ENCODE results near the gene RTP3.
A peak's percentile ranks its signal among the peaks of the same experiment; 100 is the strongest.

The RTP3 gene

DNA sequence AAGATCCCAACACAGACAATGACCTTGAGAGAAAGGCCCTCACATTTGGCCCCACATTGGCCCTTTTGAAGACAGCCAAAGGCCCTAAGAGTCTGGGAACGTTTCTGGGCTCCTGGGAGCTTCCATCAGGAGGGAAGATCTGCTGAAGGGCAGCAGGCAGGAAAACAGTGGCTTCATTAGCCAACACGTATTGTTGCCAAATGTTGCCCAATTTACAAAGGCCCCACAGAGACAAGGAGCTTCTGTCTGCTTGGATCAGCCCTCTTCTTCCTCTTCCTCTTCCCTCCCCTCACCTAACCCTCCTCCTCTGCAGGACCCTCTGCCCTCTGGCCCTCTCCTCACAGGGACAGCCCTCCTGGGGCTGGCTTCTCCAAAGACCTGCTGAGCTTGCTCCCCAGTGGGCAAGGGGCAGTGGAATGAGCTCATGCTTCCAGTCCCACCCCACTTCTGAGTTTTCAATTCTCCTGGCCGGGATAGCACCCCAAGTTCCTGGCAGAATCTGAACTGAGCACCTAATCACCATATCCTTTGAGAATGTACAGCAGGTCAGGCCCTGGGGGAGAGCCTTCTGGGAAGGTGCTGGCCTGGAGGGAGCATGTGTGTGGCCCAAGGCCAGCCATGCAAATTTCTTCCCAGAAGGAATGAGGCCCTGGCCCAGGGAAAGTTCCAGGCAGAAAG is 28.0 kb upstream of the RTP3 start:
- no peak for DNase-seq

DNA sequence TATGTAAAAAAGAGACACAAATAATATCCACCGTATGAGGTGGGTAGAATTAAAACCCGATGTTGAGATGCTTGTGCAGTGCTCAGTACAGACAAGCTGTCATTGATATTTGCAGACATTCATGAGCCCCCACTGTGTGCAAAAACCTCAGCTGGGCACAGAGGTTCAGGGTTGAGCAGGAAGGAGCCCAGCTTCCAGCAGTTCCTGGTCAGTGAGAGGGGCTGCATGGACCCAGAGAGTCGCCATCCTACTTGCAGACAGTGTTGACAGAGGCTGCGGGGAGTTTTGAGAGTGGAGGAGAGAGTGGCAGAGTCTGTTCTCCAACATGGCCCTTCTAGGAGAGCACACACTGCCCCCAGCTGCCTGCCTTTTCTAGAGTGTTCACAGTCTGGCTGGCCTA is 26.9 kb upstream of the RTP3 start:
- no peak for DNase-seq

DNA sequence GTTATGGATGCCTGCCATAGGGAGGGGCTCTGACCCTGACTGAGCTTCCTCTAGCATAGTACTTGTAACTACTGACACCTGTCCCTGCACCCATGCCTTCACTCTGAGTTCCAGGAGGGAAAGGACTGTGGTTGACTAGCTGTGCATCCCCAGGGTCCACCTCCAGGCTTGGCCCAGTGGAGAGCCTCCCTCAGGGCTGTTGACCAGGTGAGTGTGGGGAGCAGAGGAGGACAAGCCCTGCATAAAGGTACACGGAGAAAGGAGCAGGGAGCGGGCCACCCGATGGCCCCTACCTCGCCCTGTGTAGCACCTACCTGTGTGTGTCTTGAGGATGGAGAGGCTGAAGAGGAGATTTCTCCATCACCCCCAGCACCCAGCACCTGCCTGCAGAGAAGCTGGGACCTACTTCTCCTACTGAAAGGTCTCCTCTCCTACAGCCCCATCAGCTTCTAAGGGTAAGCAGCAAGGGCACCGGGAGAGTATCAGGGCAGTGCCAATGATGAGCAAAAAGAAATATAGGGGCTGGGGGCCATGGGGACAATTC is 26.3 kb upstream of the RTP3 start:
- DNase-seq = no peak

DNA sequence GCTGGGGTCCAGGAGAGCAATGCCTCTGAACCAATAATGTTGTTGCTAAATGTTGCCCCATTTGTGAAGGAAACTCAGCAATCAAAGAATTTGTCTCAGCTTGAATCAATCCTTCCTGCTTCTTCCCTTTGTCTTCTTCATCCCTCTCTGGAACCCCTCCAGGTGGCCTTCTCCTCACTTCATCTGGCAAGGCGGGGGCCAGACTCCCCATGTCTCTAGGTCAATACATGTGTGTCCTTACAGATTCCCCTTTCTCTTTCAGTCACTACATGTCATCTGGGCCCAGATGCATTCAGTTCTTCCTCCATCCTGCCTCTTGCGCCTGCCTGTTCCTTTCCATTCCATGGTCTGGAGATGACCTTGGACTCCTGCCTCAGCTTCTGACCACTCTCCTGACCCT is 25.0 kb upstream of the RTP3 start:
- DNase-seq = no peak

DNA sequence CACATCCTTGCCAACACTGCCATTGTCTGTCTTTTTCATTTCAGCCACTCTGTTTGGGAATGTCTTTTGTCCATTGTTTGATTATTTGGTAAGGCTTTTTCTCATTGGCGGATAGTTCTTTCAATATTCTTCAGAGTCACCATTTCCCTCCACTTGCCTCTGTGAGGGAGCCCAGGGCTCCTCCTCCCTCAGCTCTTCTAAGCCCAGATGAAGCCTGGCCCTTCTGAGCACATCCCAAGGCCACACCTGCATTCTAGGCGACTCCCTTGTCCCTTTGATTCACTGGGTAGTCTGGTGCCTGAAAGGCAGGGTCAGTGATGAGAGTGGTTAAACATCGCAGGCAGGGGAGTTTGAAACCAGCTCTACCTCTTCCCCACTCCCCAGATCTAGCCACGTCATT is 20.6 kb upstream of the RTP3 start:
- no peak for DNase-seq

DNA sequence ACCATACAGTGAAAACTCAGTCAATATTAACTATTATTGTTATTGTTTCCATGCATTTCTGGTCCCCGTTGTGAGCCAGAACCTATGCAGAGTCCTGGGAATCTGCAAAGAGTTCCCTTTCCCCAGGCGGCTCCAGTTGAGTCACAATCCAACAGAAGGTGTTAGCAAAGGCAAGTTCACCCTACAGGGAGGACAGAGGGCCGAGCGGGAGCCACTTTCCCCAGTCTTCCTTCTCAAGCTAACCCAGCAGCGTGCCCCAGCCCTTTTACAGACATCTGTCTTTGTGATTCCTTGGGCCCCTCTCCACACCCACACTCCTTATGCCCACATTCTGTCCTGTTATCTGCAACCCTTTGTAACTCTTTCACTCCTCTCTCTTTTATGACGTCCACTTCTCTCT is 20.0 kb upstream of the RTP3 start:
- DNase-seq = no peak

DNA sequence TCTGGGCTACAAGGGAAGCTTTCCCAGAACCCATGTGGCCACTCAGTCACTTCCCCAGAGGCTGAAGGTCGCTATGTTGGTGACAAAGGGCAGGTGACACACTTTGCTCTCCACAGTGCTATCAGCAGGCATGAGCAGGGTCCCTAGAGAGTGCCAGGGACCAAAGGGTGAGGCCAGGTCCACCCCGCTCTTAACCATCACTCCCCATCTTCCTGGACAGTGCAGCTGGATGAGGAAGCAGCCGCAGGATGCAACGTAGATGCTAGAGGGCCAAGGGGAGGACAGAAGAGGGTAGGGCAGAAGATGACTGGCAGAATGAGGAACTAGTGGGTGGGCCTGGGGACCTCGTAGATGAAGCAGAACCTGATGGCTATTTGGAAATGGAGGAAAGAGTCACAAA is 19.4 kb upstream of the RTP3 start:
- DNase-seq = no peak

DNA sequence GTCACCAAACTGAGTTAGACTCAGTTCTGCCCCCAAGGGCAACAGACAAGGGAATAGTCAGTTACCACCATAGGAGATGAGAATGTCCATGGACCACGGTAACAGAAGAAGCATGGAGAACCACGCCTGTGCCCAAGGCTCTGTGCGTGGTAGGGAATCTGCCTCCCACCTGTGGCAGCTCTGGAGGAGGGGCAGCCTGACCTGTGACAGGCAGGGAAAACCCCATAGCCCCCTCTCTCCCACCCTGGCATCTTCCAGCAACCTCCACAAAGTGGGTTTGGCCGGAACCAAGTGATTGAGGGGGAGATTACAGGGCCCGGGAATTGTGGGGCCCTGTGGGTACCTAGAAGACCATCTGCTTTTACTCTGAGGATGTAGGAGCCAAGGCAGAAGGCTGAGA is 18.8 kb upstream of the RTP3 start:
- DNase-seq = no peak

DNA sequence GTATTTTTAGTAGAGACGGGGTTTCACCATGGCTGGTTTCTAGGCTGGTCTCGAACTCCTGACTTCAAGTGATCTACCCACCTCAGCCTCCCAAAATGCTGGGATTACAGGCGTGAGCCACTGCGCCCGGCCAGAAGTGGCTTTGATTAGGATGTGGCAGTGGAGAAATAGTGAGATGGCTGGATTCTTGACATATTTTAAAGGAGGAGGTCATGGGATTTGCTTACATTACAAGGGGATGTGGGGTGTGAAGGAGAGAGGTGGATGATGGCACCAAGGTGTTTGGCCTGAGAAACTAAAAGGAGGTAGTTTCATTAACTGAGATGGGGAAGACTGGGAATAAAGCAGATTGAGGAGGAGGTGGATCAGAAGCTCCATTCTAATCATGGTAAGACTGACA is 18.1 kb upstream of the RTP3 start:
- DNase-seq = no peak

DNA sequence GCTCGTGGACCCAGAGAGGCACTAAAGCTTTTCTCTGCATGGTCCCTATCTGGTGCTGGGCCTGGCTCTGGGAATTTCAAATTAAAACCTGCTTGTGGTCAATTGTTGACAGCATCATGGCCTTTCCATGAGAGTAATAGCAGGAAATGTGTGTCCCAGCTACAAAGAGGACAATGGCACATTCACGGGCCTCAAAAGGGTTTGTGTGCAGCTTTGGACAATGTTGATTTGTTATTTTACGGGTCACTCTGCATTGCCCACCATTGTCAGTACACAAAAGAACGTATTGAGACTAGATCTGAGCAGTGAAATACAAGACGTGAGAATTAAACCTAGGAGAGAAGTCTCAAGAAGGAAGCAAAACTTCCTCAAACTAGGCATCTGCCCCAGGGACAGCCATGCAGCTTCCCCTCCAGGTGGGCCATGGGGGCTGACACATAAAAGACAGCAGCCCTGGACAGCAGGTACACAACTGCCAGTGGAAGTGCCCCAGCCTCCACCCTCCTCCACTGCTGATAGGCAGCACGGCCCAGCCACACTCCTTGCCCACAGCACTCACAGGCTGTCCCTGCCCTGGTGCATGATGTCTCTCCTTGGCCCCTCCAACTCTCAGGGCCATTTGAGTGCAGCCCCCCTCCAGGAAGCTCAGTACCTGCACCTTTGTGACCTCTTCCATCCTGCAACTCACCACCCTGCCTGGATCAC is 17.1 kb upstream of the RTP3 start:
- DNase-seq = no peak

DNA sequence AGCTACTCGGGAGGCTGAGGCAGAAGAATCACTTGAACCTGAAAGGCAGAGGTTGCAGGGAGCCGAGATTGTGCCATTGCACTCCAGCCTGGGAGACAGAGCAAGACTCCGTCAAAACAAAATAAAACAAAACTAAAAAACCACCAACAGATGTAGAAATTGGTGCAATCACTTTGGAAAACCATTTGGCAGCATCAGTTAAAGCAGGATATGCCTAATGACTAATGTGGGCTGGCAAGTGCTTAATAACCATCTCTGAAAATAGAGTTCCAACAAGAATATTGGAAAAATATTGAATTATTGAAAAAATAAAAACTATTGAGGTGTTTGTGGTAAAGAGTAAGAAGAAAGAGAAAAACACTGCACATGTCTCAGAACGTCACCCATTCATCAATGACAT is 16.1 kb upstream of the RTP3 start:
- DNase-seq = no peak

DNA sequence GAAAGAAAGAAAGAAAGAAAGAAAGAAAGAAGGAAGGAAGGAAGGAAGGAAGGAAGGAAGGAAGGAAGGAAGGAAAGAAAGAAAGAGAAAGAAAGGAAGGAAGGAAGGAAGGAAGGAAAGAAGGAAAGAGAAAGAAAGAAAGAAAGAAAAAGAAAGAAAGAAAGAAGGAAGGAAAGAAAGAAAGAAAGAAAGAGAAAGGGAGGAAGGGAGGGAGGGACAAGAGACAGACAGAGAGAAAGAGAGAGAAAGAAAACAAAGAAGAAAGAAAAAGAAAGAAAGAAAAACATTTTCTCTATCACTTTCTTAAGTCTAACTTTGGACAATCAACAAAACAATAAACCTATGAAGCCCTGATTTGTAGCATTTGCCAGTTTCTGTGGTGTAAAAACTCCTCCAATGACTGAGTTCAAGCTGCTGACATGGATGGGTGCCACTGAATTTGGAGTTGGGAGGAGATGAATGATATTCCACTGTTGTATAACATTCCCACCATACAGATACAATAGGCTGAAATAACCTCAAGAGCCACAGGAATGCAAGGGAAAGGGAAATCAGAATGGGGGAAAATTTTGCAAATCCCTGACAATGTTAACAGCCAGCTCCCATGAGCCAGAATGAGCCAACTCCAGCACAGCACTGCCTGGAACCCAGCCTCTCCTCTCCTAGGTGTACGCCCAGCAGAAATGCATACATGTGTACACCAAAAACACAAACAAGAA is 15.0 kb upstream of the RTP3 start:
- DNase-seq = no peak

DNA sequence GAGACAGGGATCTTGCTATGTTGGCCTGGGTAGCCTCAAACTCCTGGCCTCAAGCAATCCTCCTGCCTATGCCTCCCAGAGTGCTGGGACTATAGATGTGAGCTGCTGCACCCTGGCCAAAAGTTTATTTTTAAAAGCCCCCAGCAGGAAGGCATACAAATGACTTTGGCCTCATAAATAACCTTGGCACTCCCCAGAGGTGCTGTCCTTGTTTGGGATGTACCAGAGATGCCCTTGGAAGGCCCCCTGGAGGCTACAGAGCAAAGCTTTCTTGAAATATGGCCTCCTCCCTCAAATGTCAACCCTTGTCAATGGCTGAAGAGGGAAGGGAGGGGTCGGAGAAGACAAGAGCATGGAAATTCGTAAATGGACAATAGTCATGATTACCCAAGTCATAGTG is 14.0 kb upstream of the RTP3 start:
- DNase-seq = no peak

DNA sequence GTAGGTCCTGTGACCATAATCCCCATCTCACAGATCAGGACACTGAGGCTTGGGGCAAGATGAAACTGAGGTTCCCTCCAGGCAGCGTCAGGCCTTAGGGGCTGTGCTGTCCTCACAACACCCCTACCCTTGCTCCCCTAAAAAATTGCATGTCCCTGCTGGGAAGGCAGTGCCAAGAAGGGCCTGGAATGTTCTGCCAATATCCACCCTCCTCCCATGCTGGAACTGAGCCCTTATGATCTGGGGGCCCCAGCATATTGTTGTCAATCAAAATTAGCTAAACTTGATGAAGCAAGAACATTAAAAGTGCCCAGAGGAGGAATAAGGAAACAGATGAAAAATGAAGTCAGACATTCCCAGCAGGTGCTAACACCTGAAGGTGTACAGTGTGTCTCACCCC is 13.4 kb upstream of the RTP3 start:
- DNase-seq = no peak

DNA sequence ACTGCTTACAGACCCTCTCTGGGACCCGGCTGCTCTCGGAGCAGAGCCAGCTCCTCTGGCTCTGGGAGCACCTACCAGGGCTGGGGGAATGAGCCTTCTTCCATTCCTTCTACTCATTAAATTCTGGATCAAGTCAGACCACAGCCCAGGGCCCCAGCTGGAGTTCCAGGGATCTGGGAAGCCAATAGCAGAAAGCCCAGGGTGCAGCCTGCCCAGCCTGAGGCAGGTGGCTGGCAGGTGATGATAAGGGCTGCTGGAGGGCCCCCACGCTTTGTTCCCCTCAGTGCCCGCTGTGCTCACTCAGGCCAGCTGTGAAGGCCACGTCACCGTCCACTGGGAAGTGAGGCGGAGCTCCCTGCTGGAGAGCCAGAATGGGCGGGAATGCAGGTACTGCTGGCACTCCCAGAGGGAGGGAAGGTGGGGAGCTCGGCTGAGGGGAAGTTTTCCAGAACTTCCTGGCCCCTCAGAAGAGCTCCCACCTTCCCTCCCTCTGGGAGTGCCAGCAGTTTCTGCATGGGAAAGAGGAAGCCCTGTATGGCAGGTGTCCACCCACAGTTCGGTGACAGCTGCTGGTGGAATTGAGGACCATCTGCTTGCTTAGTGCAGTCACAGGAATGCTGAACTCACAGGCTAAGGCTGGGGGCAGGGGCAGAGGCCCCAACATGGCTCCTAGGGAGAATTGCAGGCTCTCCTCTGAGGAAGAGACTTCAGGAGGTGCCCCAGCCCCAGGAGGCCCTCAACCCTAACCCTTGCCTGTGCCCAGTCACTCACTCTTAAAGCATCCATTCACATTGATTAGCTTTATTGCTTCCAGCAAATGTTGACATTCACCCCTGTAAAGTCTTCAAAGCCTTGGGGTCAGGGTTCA is 12.6 kb upstream of the RTP3 start:
- DNase-seq = no peak

DNA sequence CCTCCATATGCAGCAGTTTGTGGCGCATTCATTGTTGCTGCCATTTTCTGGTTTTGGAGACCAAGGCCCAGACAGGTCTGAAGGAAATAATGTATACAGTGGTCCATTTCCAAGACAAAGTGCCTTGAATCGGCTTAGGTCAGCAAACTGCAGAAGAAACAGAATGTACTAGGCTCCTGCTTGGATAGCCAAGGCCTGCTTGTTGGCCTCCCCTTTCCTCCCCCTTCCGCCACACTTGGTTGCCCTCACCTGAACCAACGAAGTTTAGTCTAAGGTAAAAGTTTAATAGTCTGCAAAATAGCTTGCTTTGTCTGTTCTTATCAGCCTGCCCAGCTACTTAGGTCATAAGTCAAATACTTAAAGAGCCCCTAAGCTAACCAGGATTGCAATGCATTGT is 12.0 kb upstream of the RTP3 start:
- DNase-seq = no peak

DNA sequence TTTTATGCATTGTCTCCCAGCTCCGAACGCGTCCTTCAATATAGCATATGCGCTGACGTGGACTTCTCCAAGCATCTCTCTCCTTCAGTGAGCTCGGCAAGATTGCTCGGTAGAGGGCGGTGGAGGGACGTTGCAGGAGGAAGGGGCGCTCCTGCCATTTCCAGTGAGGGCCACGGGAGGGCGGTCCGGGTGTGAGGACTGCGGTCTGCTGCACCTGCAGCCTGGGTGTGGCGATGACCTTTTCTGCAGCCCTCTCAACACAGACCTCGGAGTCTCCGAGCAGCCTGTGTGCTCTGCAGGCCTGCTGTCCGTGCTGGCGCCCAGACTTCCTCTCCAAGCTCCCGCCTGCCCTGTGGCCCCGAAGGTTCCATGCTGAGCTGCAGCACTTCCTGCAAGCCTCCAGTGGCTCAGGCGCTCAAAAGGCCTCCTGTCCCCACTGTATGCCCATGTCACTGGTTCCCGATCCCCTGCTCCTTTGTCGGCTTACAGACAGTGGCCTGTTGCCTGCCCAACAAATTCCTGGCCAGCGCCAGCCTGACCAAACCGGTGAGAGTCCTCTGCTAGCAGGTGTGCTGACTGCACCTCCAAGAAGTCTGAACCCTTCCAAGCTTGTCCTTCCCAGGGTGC is 8.9 kb upstream of the RTP3 start:
- peak; percentile 96 for DNase-seq

DNA sequence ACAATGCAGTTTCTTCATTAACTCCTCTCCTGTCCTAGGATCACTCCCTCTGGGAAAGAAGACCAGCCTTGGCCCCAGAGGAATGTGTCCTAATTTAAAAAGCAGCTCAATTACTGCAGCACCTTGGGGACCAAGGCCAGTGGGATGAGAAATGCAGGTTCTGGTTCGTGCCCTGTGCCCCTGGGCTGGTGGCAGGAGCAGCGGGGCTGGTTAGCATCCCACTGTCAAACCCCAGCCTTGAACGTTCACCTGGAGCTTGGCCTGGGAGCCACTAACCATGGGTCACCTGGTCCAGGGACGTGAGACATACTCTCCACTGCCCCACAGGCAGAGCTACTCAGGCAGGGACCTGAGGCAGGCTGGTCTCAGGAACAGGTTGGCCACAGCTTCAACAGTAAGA is 8.4 kb upstream of the RTP3 start:
- peak; percentile 57 for DNase-seq

DNA sequence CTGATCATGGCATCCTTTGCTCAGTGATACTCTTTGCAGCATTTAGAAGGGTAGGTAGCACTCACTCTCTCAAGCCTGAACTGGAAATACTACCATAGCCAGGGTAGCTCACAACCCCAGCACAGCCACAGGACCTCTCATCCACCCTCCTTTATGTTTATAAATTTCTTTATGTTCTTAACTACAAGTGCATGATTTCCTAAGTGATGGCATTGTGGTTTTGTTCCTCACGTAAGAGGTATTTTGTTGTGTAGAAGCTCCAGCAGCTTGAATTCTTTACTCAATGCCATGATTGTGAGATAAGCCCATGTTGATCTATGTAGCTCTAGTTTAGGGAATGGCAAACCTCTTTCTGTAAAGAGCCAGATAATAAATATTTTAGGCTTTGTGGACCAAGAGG is 7.9 kb upstream of the RTP3 start:
- DNase-seq = no peak

DNA sequence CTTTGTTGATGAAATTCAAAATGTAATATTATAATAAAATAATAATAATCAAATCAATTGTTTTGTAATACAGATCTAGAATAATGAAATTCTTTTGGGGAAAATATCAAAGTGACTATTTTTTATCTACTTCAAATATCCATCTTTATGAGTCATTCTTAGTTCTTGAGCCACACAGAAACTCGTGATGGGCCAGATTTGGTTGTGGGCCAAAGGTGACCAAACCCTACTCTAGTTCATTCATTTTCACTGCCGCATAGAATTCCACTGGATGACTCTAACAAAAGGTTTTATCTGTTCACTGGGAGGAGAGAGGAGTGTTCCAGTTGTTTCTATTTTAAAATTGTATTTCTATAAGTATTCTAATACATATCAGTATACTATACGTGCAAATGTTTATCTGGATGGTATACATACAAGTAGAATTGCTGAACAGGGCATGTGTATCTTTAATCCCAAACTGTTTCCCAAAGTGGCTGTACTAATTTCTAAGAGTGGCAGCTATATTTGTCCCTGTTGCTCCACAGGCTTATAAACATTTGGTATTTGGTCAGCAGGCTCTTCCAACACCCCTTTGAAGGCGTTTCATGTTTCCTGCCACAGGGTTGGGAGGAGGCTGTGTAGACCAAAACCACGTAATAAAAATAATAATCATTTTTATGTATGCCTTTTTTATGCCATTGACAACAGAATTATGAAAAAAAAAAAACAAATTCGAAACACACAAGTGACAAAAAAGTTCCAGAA is 7.3 kb upstream of the RTP3 start:
- DNase-seq = no peak

DNA sequence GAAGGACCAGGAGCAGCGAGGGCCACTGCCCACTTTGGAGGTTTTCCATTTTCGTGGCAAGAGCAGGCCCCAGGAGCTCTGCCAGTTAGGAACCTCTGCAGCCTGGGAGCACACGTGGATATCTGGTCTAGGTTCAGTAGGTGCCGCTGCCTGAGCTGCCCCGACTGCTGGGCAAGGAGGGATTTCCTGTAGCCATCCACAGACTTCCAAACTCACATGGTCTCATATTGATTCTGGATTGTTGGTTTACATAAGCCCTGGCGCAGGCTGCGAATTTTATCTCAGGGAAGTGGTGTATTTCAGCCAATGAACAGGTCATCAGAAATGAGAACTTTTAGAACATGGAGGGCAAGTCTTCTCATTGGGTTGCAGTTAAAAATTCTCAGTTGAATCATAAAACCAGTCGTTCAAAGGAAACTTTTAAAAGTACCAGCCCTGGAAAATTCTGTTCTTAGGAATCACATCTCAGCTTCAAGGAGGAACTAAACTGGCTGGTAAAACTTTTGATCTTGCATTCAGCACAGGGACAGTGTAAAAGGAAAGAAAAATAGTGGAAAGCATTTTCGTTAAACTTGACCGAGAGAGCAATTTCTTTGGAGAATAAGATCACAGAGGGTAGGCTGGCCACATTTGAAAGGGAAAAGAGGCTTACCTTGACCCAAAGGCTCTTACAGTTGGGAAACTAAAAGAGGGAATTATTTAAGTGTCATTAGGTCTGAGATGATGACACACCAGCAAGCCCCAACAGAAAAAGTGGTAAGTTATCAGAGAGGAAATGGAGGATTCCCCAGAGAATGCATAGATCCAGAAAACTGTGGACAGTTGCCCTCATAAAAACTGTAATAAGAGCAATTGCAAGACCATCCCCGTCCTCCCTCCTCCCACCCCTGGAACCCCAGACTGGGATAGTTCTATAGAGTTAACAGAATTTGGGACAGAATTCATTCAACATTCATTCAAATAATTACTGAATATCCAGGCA is 6.4 kb upstream of the RTP3 start:
- DNase-seq = no peak

Measured in activated effector memory CD4-positive, alpha-beta T cell treated with anti-CD3 and anti-CD28 coated beads, Interleukin-2, amount 50 U/mL, for 16 hours (primary cell).